DMS53 treated with DMSO at 0.1 percent for 48 hours (cell line): ENCODE results near the gene CST1.
"Not testable (repeated sequence)": the region's sequence is repeated elsewhere in the genome, so short reads cannot be mapped to it uniquely, and the experiment has no call there.

Source experiments
- DNase-seq: peaks from one replicate; lab custom pipeline; 2025; ENCODE audit not compliant: unreplicated experiment; lab: John Stamatoyannopoulos, UW

CST1 gene

GRCh38 chr20:23755131-23755611, 4.4 kb upstream of the CST1 start:
- not testable (repeated sequence) for DNase-seq

GRCh38 chr20:23754731-23755130, 4.0 kb upstream of the CST1 start:
- DNase-seq, result no peak

- DNase-seq, result no peak
These were observed 2.9 kb upstream of the CST1 start for GRCh38 chr20:23753589-23753988.

GRCh38 chr20:23753194-23753548, 2.4 kb upstream of the CST1 start:
- DNase-seq, result no peak

GRCh38 chr20:23752481-23753193, 1.9 kb upstream of the CST1 start:
- DNase-seq, result no peak

- DNase-seq, result no peak
These were observed 1.3 kb upstream of the CST1 start for GRCh38 chr20:23752019-23752418.

GRCh38 chr20:23749746-23750145, 989 bp downstream of the CST1 start:
- no peak for DNase-seq

GRCh38 chr20:23748975-23749374, 1.8 kb downstream of the CST1 start:
- DNase-seq, result not testable (repeated sequence)

GRCh38 chr20:23747551-23747950, 3.2 kb downstream of the CST1 start:
- DNase-seq, result not testable (repeated sequence)

- DNase-seq, result not testable (repeated sequence)
These were observed 3.6 kb downstream of the CST1 start for GRCh38 chr20:23747092-23747491.

GRCh38 chr20:23746321-23746720, 4.4 kb downstream of the CST1 start:
- DNase-seq, result no peak

- no peak for DNase-seq
These were observed 5.5 kb downstream of the CST1 start for GRCh38 chr20:23745247-23745646.

GRCh38 chr20:23744817-23745216, 5.9 kb downstream of the CST1 start:
- no peak for DNase-seq

GRCh38 chr20:23735391-23735790, 15.3 kb downstream of the CST1 start:
- DNase-seq, result not testable (repeated sequence)

- not testable (repeated sequence) for DNase-seq
These were observed 15.8 kb downstream of the CST1 start for GRCh38 chr20:23734949-23735348.

- DNase-seq, result not testable (repeated sequence)
These were observed 16.3 kb downstream of the CST1 start for GRCh38 chr20:23734440-23734839.

- DNase-seq, result no peak
These were observed 23.7 kb downstream of the CST1 start for GRCh38 chr20:23727016-23727415.

GRCh38 chr20:23725102-23725501, 25.6 kb downstream of the CST1 start:
- no peak for DNase-seq

GRCh38 chr20:23723659-23724307, 27.0 kb downstream of the CST1 start:
- DNase-seq, result peak; percentile 4

GRCh38 chr20:23722851-23723250, 27.9 kb downstream of the CST1 start:
- not testable (repeated sequence) for DNase-seq

GRCh38 chr20:23721962-23722361, 28.8 kb downstream of the CST1 start:
- no peak for DNase-seq

- not testable (repeated sequence) for DNase-seq
These were observed 31.4 kb downstream of the CST1 start for GRCh38 chr20:23719351-23719750.
